HCT116 (cell line): ENCODE data around the gene LANCL3.

Experiments used
- CTCF ChIP-seq, 3 experiments: fragments of 200-600 bp in 1 of 3; sonication (generic) in 1 of 3; IDR thresholded peaks in 2 of 3; conservative IDR thresholded peaks in 1 of 3; 2 replicates each; pipeline ENCODE4 v1.5.1; 2012 to 2017; ENCODE audit warnings: low read depth in 2 of 3, low read length in 2 of 3, antibody characterized with exemption in 1 of 3, borderline replicate concordance in 1 of 3, control low read depth in 1 of 3, mild to moderate bottlenecking in 1 of 3, mixed read lengths in 1 of 3, mixed run types in 1 of 3, moderate library complexity in 1 of 3; ENCODE audit not compliant: insufficient read depth in 1 of 3
- EGR1 ChIP-seq: IDR thresholded peaks from 2 replicates; pipeline ENCODE4 v1.6.1; 2012; ENCODE audit warnings: low read depth
- ELF1 ChIP-seq: IDR thresholded peaks from 2 replicates; pipeline ENCODE4 v1.6.1; 2012; ENCODE audit warnings: low read depth, borderline replicate concordance
- EZH2phosphoT487 ChIP-seq: fragments of 200-600 bp; IDR thresholded peaks from 2 replicates; pipeline ENCODE4 v1.6.1; 2018; ENCODE audit warnings: antibody characterized with exemption, borderline replicate concordance
- POLR2A ChIP-seq: IDR thresholded peaks from 2 replicates; pipeline ENCODE4 v1.7.0; 2011; ENCODE audit warnings: borderline replicate concordance; ENCODE audit not compliant: insufficient read depth, insufficient read length; ENCODE audit errors: extremely low read depth
- POLR2AphosphoS5 ChIP-seq: IDR thresholded peaks from 2 replicates; pipeline ENCODE4 v1.6.1; 2011; ENCODE audit warnings: mild to moderate bottlenecking, low read depth, low read length, moderate library complexity
- RAD21 ChIP-seq: IDR thresholded peaks from 2 replicates; pipeline ENCODE4 v1.6.1; 2012; ENCODE audit warnings: low read depth, mild to moderate bottlenecking
- REST ChIP-seq: IDR thresholded peaks from 2 replicates; pipeline ENCODE4 v1.6.1; 2012; ENCODE audit warnings: low read depth
- SIN3A ChIP-seq: IDR thresholded peaks from 2 replicates; pipeline ENCODE4 v1.6.1; 2012; ENCODE audit warnings: low read depth
- SRF ChIP-seq: IDR thresholded peaks from 2 replicates; pipeline ENCODE4 v1.6.1; 2012; ENCODE audit warnings: low read depth
- ZFX ChIP-seq: fragments of 450-650 bp; IDR thresholded peaks from 2 replicates; pipeline ENCODE4 v1.6.1; 2017

GRCh38 chrX:37686369-37686995 is 115.0 kb downstream of the LANCL3 start:
- TF ChIP-seq POLR2A: no peak
- no peak for TF ChIP-seq SIN3A
- TF ChIP-seq ELF1: no peak
- TF ChIP-seq EZH2phosphoT487: no peak
- TF ChIP-seq CTCF (IDR thresholded peaks at IDR 0.05 in 2 of 3, conservative IDR thresholded peaks at IDR 0.05 in 1 of 3; ENCODE audit: borderline replicate concordance in 1 of 3, insufficient read depth in 1 of 3, low read depth in 2 of 3, low read length in 2 of 3): no peak
- TF ChIP-seq REST: no peak
- TF ChIP-seq EGR1: no peak
- no peak for TF ChIP-seq RAD21
- no peak for TF ChIP-seq POLR2AphosphoS5
- TF ChIP-seq SRF: no peak
- no peak for TF ChIP-seq ZFX
